ENCODE data around the gene UBL7.

DNA sequence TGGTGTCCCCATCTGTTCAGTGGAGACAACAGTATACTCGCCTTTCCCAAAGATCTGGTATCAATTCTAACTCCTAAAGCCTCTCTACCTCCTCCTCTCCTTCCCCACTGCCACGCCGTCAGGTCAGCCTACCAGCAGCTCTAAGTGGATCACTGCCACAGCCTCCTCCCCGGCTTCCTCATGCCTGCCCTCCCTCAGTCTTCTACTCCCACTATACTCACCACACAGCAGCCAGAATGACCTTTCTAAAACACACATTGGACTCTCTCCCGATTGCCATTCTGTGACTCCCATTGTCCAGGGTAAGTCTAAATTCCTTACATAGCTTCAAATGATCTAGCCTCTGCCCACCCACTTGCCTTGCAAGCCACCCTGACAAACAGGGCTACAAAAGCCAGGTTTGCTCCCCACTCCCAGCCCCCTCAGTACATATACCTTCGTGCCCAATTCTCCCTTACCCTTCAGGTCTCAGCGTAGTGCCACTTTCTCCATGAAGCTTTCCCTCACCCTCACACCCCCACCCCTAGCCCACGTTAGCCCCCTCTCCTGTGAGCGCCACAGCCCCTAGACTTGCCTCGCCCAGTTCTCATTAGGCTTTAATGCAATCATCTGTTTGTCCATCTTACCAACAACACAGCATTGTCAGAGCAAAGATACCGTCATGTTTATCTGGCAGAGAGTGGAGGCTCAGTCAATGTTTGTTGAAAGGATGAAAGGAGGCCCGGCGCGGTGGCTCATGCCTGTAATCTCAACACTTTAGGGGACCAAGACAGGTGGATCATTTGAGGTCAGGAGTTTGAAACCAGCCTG, 17.7 kb downstream of the UBL7 start:
- TF ChIP-seq, protein P1, sequence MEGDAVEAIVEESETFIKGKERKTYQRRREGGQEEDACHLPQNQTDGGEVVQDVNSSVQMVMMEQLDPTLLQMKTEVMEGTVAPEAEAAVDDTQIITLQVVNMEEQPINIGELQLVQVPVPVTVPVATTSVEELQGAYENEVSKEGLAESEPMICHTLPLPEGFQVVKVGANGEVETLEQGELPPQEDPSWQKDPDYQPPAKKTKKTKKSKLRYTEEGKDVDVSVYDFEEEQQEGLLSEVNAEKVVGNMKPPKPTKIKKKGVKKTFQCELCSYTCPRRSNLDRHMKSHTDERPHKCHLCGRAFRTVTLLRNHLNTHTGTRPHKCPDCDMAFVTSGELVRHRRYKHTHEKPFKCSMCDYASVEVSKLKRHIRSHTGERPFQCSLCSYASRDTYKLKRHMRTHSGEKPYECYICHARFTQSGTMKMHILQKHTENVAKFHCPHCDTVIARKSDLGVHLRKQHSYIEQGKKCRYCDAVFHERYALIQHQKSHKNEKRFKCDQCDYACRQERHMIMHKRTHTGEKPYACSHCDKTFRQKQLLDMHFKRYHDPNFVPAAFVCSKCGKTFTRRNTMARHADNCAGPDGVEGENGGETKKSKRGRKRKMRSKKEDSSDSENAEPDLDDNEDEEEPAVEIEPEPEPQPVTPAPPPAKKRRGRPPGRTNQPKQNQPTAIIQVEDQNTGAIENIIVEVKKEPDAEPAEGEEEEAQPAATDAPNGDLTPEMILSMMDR (IDR thresholded peaks at IDR 0.05), result no peak
- no peak for TF ChIP-seq EP300 (IDR thresholded peaks at IDR 0.05)
